Measurements from ENCODE around the gene HIP1. TPM values are rescaled to one million over a fixed set of nuclear protein-coding genes. Genes with fewer than 3 reads are reported as not detected.

HIP1 gene
- total and polyA plus RNA-seq, 2 of the 4 experiments (the other 2 are of a cell fraction), result 6.8 to 10.0 TPM

GRCh38 chr7:75690121-75690523 lies 48.6 kb downstream of the HIP1 start:
- Histone ChIP-seq H2AFZ (replicated peaks; ENCODE audit: low read length, poor library complexity) (no peak overlapping the region), H3K4me1 (ENCODE audit: control insufficient read depth, insufficient read depth, low read length) (no peaks in the 10 kb centered on the region), H3K4me3 (ENCODE audit: insufficient read depth, low read depth, low read length) (no peak overlapping the region), H3K14ac (replicated peaks; ENCODE audit: low read depth, low read length) (no peak overlapping the region), H2AK5ac (ENCODE audit: low read depth, low read length) (no peak overlapping the region), H3K79me1 (ENCODE audit: low read depth in 1 of 2, low read length in 2 of 2) (no peaks in the 10 kb centered on the region; a peak in 1 of 4 replicates), H2AK9ac (replicated peaks; ENCODE audit: low read depth, low read length, poor library complexity) (no peak overlapping the region), H2BK20ac (ENCODE audit: low read depth, low read length) (no peak overlapping the region), H3K4me2 (ENCODE audit: low read depth, low read length) (no peak overlapping the region), H3K56ac (ENCODE audit: extremely low read depth, insufficient read depth, low read length) (no peak overlapping the region), H3K23ac (ENCODE audit: low read depth, low read length) (no peak overlapping the region), H3K36me3 (ENCODE audit: control insufficient read depth, insufficient read depth, low read length) (no peaks in the 10 kb centered on the region), H3K9ac (ENCODE audit: low read depth, low read length) (no peak overlapping the region), H4K91ac (ENCODE audit: insufficient read depth, low read depth, low read length) (no peak overlapping the region), H3K9me3 (ENCODE audit: control insufficient read depth, insufficient read depth, low read length) (no peaks in the 10 kb centered on the region), H2BK5ac (ENCODE audit: low read depth, low read length, poor library complexity, severe bottlenecking) (no peak overlapping the region), H3K4ac (ENCODE audit: low read depth, low read length) (no peak overlapping the region), H3K9me1 (ENCODE audit: insufficient read depth, low read length) (no peaks in the 10 kb centered on the region), H4K8ac (ENCODE audit: low read depth in 2 of 2, low read length in 2 of 2) (no peak overlapping the region), H3K27ac (ENCODE audit: insufficient read depth, low read length) (no peak overlapping the region), H4K20me1 (ENCODE audit: insufficient read depth, low read length) (no peaks in the 10 kb centered on the region), H3K18ac (ENCODE audit: low read depth, low read length) (no peak overlapping the region), H2BK15ac (ENCODE audit: low read depth, low read length) (no peak overlapping the region), H4K5ac (ENCODE audit: low read depth, low read length) (no peak overlapping the region), H3K27me3 (ENCODE audit: control insufficient read depth, insufficient read depth, low read length) (no peaks in the 10 kb centered on the region), H2BK120ac (ENCODE audit: low read depth, low read length) (no peak overlapping the region)
- WGBS, 2 experiments (ENCODE audit: extremely low coverage in 2 of 2, insufficient read length in 1 of 2), result 100% methylated on average over 1 of the region's 5 CpGs; no CpG with 5 or more reads in 1 of the 2 experiments
- in situ Hi-C loops (cut with MboI; ENCODE audit: low sequenced_read_pairs), result no loop called here
- intact Hi-C loops (cut with micrococcal nuclease), result no loop called here
- dilution Hi-C loops (cut with HindIII; ENCODE audit: low sequenced_read_pairs, unreplicated experiment), result no loop called here
- CTCF ChIA-PET, result no interaction called here
- BruUV-seq (replicated peaks), result no TSS peak
- ATAC-seq (ENCODE audit: low read depth) (no peak), DNase-seq (no peak)
- POLR2A ChIA-PET (ENCODE audit: unreplicated experiment), result no interaction called here
- TF ChIP-seq CEBPB (IDR thresholded peaks at IDR 0.05; ENCODE audit: low read depth, low read length), result no peak
- no peak for TF ChIP-seq ELK1 (IDR thresholded peaks at IDR 0.05; ENCODE audit: borderline replicate concordance, low read depth, low read length)
- no peak for TF ChIP-seq POLR2A (IDR thresholded peaks at IDR 0.05; ENCODE audit: low read depth, low read length)
- no peak for TF ChIP-seq USF2 (IDR thresholded peaks at IDR 0.05; ENCODE audit: low read depth, low read length)
- no peak for TF ChIP-seq MAFK (IDR thresholded peaks at IDR 0.05; ENCODE audit: low read depth, low read length)
- no peak for TF ChIP-seq RAD21 (IDR thresholded peaks at IDR 0.05; ENCODE audit: low read length)
